ENCODE measurements around the gene NELFCD.
"Not testable (repeated sequence)": the region's sequence is repeated elsewhere in the genome, so short reads cannot be mapped to it uniquely, and the experiment has no call there.

The NELFCD gene

DNA sequence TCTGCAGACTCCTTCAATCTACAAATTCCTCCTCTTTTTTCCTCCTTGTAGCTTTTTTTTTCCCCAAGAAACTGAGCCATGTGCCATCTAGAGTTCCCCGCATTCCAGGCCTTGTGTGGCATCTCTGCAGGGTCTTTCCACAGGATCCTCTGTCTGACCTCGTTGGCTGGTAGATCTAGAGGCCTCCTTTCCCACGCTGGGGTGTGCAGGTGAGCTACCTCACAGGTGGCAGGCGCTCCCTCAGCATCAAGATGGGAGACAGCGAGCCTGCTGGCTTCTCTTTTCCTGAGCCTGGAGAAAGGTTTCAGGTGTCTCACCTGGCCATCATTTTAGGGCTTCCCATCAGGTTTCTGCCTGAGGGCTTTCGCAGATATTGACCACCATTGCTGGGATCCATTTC is 9.6 kb upstream of the NELFCD start:
- H3K27ac ChIP-seq (ENCODE audit: low read depth, low read length): no peak overlapping the region
- H3K9me3 ChIP-seq (ENCODE audit: control insufficient read depth in 5 of 5, low read length in 5 of 5): peaks cover 0 to 15% (median 10%) of the 10 kb centered on the region in 5 donors
- H3K27me3 ChIP-seq (ENCODE audit: control insufficient read depth in 5 of 5, insufficient read depth in 4 of 5, low read length in 5 of 5): no peaks in the 10 kb centered on the region
- H3K9ac ChIP-seq (ENCODE audit: low read length in 5 of 5): no peak overlapping the region
- H3K36me3 ChIP-seq (ENCODE audit: control insufficient read depth in 5 of 5, insufficient read depth in 5 of 5, low read length in 5 of 5): no peaks in the 10 kb centered on the region
- H3K4me3 ChIP-seq (ENCODE audit: low read depth in 1 of 5, low read length in 5 of 5): no peak overlapping the region
- H3K4me1 ChIP-seq (ENCODE audit: control insufficient read depth in 5 of 5, insufficient read depth in 5 of 5, low read length in 5 of 5): no peaks in the 10 kb centered on the region

DNA sequence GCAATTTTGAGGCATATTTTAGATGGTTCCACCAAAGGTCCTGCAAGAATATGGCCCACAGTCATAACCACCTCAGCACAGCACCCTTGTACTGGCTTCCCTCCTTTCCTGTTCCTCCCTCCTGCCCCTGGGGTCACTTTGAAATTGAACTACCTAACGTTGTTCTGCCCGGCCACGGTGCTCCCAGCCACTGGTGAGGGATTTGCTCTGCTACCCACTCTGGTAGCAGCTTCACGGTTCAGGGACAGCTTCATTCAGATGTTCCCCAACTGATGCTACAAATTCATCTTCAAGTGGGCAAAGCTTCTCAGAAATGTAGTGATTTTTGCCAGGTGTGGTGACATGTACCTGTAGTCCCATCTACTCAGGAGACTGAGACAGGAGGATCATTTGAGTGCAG is 7.9 kb upstream of the NELFCD start:
- Histone ChIP-seq H3K27me3 (ENCODE audit: control insufficient read depth in 5 of 5, insufficient read depth in 4 of 5, low read length in 5 of 5) (no peaks in the 10 kb centered on the region), H3K36me3 (ENCODE audit: control insufficient read depth in 5 of 5, insufficient read depth in 5 of 5, low read length in 5 of 5) (no peaks in the 10 kb centered on the region), H3K27ac (ENCODE audit: low read depth, low read length) (no peak overlapping the region), H3K9ac (ENCODE audit: low read length in 5 of 5) (no peak overlapping the region), H3K4me3 (ENCODE audit: low read depth in 1 of 5, low read length in 5 of 5) (no peak overlapping the region), H3K9me3 (ENCODE audit: control insufficient read depth in 5 of 5, low read length in 5 of 5) (peaks cover 0 to 17% (median 10%) of the 10 kb centered on the region in 5 donors), H3K4me1 (ENCODE audit: control insufficient read depth in 5 of 5, insufficient read depth in 5 of 5, low read length in 5 of 5) (no peaks in the 10 kb centered on the region)

DNA sequence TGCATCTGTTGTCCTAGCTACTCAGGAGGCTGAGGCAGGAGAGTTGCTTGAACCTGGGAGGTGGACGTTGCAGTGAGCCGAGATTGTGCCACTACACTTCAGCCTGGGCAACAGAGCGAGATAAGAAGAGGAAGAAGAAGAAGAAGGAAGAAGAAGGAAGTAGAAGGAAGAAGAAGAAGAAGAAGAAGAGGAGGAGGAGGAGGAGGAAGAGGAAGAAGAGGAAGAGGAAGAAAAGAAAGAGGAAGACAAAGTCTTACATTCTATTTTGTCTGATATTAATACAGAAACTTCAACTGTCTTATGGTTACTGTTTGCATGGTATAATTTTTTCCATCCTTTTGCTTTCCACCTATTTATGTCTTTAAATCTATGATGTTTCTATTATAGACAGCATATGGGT is 7.2 kb upstream of the NELFCD start:
- H3K27ac ChIP-seq (ENCODE audit: low read depth, low read length): no peak overlapping the region
- no peaks in the 10 kb centered on the region for H3K36me3 ChIP-seq (ENCODE audit: control insufficient read depth in 5 of 5, insufficient read depth in 5 of 5, low read length in 5 of 5)
- peaks cover 0 to 17% (median 10%) of the 10 kb centered on the region in 5 donors for H3K9me3 ChIP-seq (ENCODE audit: control insufficient read depth in 5 of 5, low read length in 5 of 5)
- H3K4me3 ChIP-seq (ENCODE audit: low read depth in 1 of 5, low read length in 5 of 5): no peak overlapping the region
- no peaks in the 10 kb centered on the region for H3K27me3 ChIP-seq (ENCODE audit: control insufficient read depth in 5 of 5, insufficient read depth in 4 of 5, low read length in 5 of 5)
- no peak overlapping the region for H3K9ac ChIP-seq (ENCODE audit: low read length in 5 of 5)
- no peaks in the 10 kb centered on the region for H3K4me1 ChIP-seq (ENCODE audit: control insufficient read depth in 5 of 5, insufficient read depth in 5 of 5, low read length in 5 of 5)

DNA sequence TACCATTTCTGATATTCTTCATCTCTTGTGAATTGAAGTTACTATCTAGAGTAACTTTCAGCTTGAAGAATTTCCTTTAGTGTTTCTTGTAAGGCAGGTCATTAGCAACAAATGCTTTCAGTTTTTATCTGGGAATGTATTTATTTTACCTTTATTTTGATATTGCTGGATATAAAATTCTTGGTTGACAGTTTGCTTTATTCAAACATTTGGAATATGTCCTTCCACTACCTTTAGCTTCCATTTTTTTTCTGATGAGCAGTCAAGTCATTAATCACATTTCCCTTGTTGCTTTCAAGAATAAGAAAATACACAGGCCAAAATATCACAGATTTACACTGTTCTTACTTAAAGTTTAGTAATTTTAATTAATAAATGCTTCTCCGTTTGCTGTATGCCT is 5.7 kb upstream of the NELFCD start:
- H3K27me3 ChIP-seq (ENCODE audit: control insufficient read depth in 5 of 5, insufficient read depth in 4 of 5, low read length in 5 of 5): no peaks in the 10 kb centered on the region
- peaks cover 0 to 13% (median 9%) of the 10 kb centered on the region in 5 donors for H3K9me3 ChIP-seq (ENCODE audit: control insufficient read depth in 5 of 5, low read length in 5 of 5)
- no peak overlapping the region for H3K9ac ChIP-seq (ENCODE audit: low read length in 5 of 5)
- no peak overlapping the region for H3K27ac ChIP-seq (ENCODE audit: low read depth, low read length)
- no peaks in the 10 kb centered on the region for H3K36me3 ChIP-seq (ENCODE audit: control insufficient read depth in 5 of 5, insufficient read depth in 5 of 5, low read length in 5 of 5)
- H3K4me3 ChIP-seq (ENCODE audit: low read depth in 1 of 5, low read length in 5 of 5): no peak overlapping the region
- no peaks in the 10 kb centered on the region for H3K4me1 ChIP-seq (ENCODE audit: control insufficient read depth in 5 of 5, insufficient read depth in 5 of 5, low read length in 5 of 5)

DNA sequence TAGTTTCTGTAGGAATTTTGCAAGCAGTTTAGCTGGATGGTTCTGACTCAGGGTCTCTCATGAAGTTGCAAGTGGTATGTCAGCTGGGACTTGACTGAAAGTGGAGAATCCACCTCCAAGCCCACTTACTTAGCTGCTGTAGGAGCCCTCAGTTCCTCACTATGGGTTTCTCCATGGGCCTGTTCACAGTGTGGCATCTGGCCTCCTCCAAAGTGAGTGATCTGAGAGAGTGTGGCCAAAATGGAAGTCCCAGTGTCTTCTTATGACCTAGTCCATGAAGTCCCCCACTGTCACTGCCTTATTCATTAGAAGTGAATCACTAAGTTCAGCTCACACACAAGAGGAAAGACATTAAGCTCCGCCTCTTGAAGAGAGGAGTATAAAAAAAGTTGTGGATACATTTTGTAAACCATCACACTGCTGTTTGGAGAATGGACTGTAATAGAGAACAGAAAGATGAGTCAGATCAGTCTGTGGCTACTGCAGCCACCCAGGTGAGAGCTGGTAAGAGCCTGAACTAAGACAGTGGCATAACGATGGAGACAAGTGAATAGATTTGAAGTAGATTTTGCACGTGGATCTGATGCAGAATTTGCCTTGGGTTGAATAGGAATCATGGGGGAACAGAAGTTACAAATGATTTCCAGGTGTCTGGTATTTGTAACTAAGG is 4.9 kb upstream of the NELFCD start:
- Histone ChIP-seq H3K9me3 (ENCODE audit: control insufficient read depth in 5 of 5, low read length in 5 of 5) (peaks cover 0 to 13% (median 9%) of the 10 kb centered on the region in 5 donors), H3K27ac (ENCODE audit: low read depth, low read length) (no peak overlapping the region), H3K9ac (ENCODE audit: low read length in 5 of 5) (no peak overlapping the region), H3K36me3 (ENCODE audit: control insufficient read depth in 5 of 5, insufficient read depth in 5 of 5, low read length in 5 of 5) (no peaks in the 10 kb centered on the region), H3K4me3 (ENCODE audit: low read depth in 1 of 5, low read length in 5 of 5) (no peak overlapping the region), H3K27me3 (ENCODE audit: control insufficient read depth in 5 of 5, insufficient read depth in 4 of 5, low read length in 5 of 5) (no peaks in the 10 kb centered on the region), H3K4me1 (ENCODE audit: control insufficient read depth in 5 of 5, insufficient read depth in 5 of 5, low read length in 5 of 5) (peaks cover 0 to 4% (median 0%) of the 10 kb centered on the region in 5 donors)

DNA sequence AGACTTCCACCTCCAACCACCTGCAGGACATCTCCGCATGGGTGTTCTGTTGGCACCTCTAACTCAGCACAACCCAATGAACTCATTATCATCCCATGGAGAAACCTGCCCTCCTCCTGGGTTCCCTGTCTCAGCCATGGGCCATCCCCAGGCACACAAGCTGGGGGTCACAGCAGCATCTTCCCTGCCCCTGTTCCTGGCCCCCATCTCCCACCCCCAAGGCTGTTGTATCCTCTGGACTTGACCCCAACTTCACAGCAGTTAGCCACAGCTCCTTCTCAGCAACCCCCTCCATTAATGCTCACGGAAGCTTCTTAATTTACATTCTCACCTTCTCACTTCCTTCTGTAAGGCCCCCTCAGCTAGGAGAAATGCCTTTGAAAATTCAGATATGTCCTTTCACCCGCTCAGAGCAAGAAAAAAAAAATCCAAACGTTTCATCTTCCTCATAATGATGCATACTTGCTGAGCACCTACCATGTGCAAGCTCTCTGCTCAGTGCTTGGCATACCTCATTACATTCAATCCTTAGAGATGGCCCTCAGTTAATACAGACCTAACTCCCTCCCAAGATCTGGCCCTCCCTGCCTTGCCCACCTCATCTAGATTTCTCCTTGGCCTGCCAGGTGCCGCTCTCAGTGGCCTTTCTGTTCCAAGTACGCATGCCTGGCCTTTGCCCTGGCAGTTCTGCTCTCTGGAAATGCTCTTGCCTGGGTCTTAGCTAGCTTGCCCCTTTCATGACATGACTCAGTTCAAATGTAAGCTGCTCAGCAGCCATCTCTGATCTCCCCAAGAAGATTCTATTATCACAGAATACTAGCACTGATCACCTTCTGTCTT is 2.5 kb upstream of the NELFCD start:
- no peak overlapping the region for H3K9ac ChIP-seq (ENCODE audit: low read length in 5 of 5)
- no peaks in the 10 kb centered on the region for H3K36me3 ChIP-seq (ENCODE audit: control insufficient read depth in 5 of 5, insufficient read depth in 5 of 5, low read length in 5 of 5)
- H3K4me3 ChIP-seq (ENCODE audit: low read depth in 1 of 5, low read length in 5 of 5): no peak overlapping the region
- H3K27me3 ChIP-seq (ENCODE audit: control insufficient read depth in 5 of 5, insufficient read depth in 4 of 5, low read length in 5 of 5): no peaks in the 10 kb centered on the region
- peaks cover 0 to 13% (median 9%) of the 10 kb centered on the region in 5 donors for H3K9me3 ChIP-seq (ENCODE audit: control insufficient read depth in 5 of 5, low read length in 5 of 5)
- H3K27ac ChIP-seq (ENCODE audit: low read depth, low read length): no peak overlapping the region
- H3K4me1 ChIP-seq (ENCODE audit: control insufficient read depth in 5 of 5, insufficient read depth in 5 of 5, low read length in 5 of 5): peaks cover 0 to 20% (median 15%) of the 10 kb centered on the region in 5 donors

DNA sequence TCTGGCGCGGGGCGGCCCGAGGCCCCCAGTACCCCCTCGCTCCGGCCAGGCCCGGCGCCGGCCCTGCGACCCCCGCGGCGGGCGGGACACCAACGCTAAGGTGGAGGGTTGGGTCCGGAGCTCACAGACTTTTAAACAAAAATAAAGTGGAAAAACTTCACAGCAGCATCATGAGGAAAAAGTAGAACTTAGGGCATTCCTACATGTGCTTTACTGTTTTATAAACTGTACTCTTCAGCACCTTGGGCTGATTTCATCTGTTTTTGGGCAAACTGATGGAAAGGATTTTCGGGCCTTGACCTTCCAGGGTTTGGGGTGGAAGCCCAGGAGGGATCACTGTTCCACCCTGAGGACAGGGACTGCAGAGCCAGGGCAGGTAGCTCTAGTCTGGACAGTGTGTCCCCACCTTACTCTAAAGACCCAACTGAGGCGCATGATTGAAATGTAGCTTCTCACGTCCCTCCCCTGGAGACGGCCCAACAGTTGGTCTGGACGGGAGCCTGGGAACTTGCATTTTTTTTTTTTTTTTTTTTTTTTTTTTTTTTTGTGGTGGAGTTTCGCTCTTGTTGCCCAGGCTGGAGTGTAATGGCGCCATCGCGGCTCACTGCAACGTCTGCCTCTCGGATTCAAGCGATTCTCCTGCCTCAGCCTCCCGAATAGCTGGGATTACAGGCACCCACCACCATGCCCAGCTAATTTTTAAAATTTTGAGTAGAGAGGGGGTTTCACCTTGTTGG is 740 bp downstream of the NELFCD start:
- Histone ChIP-seq H3K36me3 (ENCODE audit: control insufficient read depth in 5 of 5, insufficient read depth in 5 of 5, low read length in 5 of 5) (peaks cover 0 to 9% (median 6%) of the 10 kb centered on the region in 5 donors), H3K27ac (ENCODE audit: low read depth, low read length) (peak overlapping the region; percentile 50), H3K9me3 (ENCODE audit: control insufficient read depth in 5 of 5, low read length in 5 of 5) (no peaks in the 10 kb centered on the region), H3K9ac (ENCODE audit: low read length in 5 of 5) (peak overlapping the region; percentile 55 to 87 (median 78)), H3K4me3 (ENCODE audit: low read depth in 1 of 5, low read length in 5 of 5) (peak overlapping the region; percentile 63 to 94 (median 80)), H3K4me1 (ENCODE audit: control insufficient read depth in 5 of 5, insufficient read depth in 5 of 5, low read length in 5 of 5) (peaks cover 0 to 43% (median 37%) of the 10 kb centered on the region in 5 donors), H3K27me3 (ENCODE audit: control insufficient read depth in 5 of 5, insufficient read depth in 4 of 5, low read length in 5 of 5) (no peaks in the 10 kb centered on the region)

DNA sequence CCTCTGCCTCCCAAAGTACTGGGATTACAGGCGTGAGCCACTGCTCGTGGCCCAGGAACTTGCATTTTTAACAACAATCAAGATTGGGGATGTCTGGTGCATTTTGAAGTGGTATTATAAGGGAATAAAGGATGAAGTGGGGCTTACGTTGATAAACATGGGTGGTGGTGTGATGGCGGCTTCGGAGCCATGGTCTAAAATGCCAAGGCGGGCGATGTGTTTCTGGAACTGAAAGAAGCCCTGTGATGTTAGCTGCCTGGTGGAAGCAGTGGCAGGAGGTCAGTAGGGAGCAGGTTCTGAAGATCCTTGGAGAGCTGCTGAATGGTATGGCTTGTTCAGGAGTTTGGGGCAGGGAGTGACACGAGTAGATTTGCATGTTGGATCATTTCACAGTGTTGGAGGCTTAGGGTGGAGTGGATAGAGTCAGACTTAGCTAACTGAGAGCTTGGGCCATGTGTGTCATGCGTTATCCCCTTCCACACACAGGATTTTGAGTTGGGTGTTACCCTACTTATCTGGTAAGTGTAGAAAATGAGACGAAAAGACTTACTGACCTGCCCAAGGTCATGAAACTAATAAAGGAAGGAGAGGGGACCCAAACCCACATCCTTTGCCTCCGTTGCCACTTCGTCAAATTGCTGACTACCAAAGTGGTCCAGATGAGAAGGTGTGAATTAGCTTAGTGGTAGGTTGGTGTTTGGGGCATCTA is 1.5 kb downstream of the NELFCD start:
- Histone ChIP-seq H3K4me1 (ENCODE audit: control insufficient read depth in 5 of 5, insufficient read depth in 5 of 5, low read length in 5 of 5) (peaks cover 0 to 43% (median 37%) of the 10 kb centered on the region in 5 donors), H3K27ac (ENCODE audit: low read depth, low read length) (peak overlapping the region; percentile 16), H3K36me3 (ENCODE audit: control insufficient read depth in 5 of 5, insufficient read depth in 5 of 5, low read length in 5 of 5) (peaks cover 0 to 17% (median 13%) of the 10 kb centered on the region in 5 donors), H3K9ac (ENCODE audit: low read length in 5 of 5) (peak overlapping the region in 1 of 5 donors; percentile 23), H3K9me3 (ENCODE audit: control insufficient read depth in 5 of 5, low read length in 5 of 5) (no peaks in the 10 kb centered on the region), H3K27me3 (ENCODE audit: control insufficient read depth in 5 of 5, insufficient read depth in 4 of 5, low read length in 5 of 5) (no peaks in the 10 kb centered on the region), H3K4me3 (ENCODE audit: low read depth in 1 of 5, low read length in 5 of 5) (peak overlapping the region in 4 of 5 donors; percentile 30 to 94 (median 57))

DNA sequence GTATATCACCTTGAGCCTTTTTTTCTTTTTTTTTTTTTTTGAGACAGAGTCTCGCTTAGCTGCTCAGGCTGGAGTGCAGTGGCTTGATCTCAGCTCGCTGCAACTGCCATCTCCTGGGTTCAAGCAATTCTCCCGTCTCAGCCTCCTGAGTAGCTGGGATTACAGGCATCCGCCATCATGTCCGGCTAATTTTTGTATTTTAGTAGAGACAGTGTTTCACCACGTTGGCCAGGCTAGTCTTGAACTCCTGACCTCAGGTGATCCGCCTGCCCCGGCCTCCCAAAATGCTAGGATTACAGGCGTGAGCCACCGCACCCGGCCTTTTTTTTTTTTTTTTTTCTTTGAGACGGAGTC is 2.0 kb downstream of the NELFCD start:
- H3K27ac ChIP-seq (ENCODE audit: low read depth, low read length); H3K4me3 ChIP-seq (ENCODE audit: low read depth in 1 of 5, low read length in 5 of 5); H3K9me3 ChIP-seq (ENCODE audit: control insufficient read depth in 5 of 5, low read length in 5 of 5); H3K9ac ChIP-seq (ENCODE audit: low read length in 5 of 5); H3K27me3 ChIP-seq (ENCODE audit: control insufficient read depth in 5 of 5, insufficient read depth in 4 of 5, low read length in 5 of 5): not testable (repeated sequence)
- H3K36me3 ChIP-seq (ENCODE audit: control insufficient read depth in 5 of 5, insufficient read depth in 5 of 5, low read length in 5 of 5): peaks cover 0 to 22% (median 19%) of the 10 kb centered on the region in 5 donors
- H3K4me1 ChIP-seq (ENCODE audit: control insufficient read depth in 5 of 5, insufficient read depth in 5 of 5, low read length in 5 of 5): peaks cover 0 to 43% (median 37%) of the 10 kb centered on the region in 5 donors
